ENCODE results near the gene ADGRD1. TPM values are rescaled to one million over a fixed set of nuclear protein-coding genes. Genes with fewer than 3 reads are reported as not detected.

The ADGRD1 gene
- total RNA-seq, 2 donors from 2014 or later = 2.7 TPM; not detected in 1

DNA sequence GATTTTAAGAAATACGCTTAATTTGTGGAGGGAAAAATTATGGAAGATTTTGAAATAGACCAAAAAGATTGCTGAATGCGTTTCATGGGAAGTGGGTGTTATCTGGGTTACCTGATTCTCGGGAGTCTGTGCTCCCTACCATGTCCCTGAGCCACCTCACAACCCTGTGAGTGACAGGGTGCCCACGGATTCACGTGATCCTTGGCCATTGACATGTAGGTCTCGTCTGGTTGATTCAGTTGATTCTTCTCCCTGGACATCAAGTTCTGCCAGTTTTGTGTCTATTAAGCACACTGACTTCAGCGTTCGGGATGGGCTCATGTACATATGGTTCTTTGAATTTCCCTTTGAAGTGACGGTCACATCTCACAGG lies 101.4 kb downstream of the ADGRD1 start:
- no peaks in the 10 kb centered on the region for H3K4me1 Mint-ChIP-seq
- H3K4me3 Mint-ChIP-seq = no peak overlapping the region
- no peak overlapping the region for H3K27ac Mint-ChIP-seq
- ATAC-seq (replicated peaks) = no peak
- peaks cover 31% of the 10 kb centered on the region for H3K27me3 Mint-ChIP-seq
- no peaks in the 10 kb centered on the region for H3K36me3 Mint-ChIP-seq (ENCODE audit: low read depth)
- no peaks in the 10 kb centered on the region for H3K9me3 Mint-ChIP-seq

DNA sequence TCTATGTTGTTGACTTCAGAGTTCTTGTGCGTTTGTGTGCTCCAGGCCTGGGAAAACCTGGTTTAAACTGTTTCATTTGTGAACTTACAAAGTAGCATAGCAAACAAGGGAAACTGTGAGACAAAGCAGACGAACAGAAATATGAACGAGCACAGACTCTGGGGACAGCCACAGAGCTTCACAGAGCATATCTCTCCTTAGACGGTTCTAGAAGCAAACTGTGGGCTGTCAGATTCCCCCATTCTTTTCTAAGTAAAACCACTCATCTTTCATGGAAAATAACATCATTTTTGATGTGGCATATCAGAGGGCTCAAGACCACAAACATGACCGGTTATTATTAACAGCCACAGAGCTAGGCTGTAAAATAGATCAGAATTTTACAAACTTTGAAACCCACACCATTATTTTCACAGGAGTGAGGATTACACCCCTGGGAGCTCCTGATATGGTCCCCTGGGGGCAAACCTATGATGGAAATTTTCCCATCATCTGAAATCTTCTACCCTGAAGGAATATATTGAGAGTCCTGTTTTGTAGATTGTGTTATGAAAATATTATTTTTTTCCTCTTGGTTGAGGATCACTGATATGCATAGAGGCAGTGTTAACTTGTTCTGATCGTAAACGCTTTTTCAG lies 102.0 kb downstream of the ADGRD1 start:
- H3K27ac Mint-ChIP-seq = no peak overlapping the region
- peak; percentile 31 for ATAC-seq (replicated peaks)
- no peak overlapping the region for H3K4me3 Mint-ChIP-seq
- no peaks in the 10 kb centered on the region for H3K4me1 Mint-ChIP-seq
- no peaks in the 10 kb centered on the region for H3K36me3 Mint-ChIP-seq (ENCODE audit: low read depth)
- H3K27me3 Mint-ChIP-seq = peaks cover 33% of the 10 kb centered on the region
- no peaks in the 10 kb centered on the region for H3K9me3 Mint-ChIP-seq

DNA sequence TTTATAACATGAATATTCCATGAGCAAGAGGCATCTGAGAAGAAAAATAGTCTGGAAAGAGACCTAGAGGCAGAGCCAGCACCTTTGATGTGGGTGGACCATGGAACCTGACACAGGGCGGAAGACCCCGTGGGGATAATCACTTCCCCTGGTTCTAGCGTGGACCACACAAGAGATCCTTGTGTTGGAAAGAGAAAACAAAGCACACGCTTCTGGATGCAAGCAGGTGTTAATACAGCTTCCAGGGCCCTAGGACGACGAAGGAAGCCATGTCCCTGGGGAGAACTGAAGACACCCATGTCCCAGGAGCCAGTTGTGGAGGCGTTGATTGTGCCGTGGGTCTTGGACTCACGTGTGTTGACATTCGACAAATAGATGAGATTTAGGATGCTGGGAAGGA lies 102.9 kb downstream of the ADGRD1 start:
- peak overlapping the region; percentile 35 for H3K27ac Mint-ChIP-seq
- peaks cover 37% of the 10 kb centered on the region for H3K27me3 Mint-ChIP-seq
- H3K4me3 Mint-ChIP-seq = no peak overlapping the region
- no peaks in the 10 kb centered on the region for H3K9me3 Mint-ChIP-seq
- ATAC-seq (replicated peaks) = no peak
- H3K36me3 Mint-ChIP-seq (ENCODE audit: low read depth) = no peaks in the 10 kb centered on the region
- no peaks in the 10 kb centered on the region for H3K4me1 Mint-ChIP-seq

DNA sequence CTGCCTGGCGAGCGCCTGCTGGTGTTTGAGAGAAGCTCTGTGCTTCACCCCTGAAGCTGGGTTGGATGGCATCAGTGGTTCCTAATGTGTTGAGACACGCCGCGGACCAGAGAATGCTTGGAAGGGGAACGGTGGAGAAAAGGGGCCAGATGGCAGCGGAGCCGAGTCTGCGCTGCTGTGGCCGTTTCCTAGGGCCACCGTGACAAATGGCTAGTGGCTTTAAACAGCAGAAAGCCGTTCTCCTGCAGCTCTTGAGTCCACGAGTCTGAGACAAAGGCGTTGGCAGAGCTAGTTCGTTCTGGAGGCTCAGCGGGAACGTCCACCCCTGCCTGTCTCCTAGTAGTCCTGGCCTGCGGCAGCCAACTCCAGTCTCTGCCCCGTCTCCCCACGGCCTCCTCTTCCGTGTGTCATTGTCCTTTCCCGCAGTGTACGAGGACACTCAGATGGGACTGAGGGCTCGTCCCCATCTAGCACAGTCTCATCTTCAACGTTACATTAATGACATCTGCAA lies 103.6 kb downstream of the ADGRD1 start:
- Mint-ChIP-seq H3K4me1 (no peaks in the 10 kb centered on the region), H3K36me3 (ENCODE audit: low read depth) (no peaks in the 10 kb centered on the region), H3K4me3 (no peak overlapping the region), H3K27me3 (peaks cover 37% of the 10 kb centered on the region), H3K27ac (peak overlapping the region; percentile 35), H3K9me3 (no peaks in the 10 kb centered on the region)
- no peak for ATAC-seq (replicated peaks)

DNA sequence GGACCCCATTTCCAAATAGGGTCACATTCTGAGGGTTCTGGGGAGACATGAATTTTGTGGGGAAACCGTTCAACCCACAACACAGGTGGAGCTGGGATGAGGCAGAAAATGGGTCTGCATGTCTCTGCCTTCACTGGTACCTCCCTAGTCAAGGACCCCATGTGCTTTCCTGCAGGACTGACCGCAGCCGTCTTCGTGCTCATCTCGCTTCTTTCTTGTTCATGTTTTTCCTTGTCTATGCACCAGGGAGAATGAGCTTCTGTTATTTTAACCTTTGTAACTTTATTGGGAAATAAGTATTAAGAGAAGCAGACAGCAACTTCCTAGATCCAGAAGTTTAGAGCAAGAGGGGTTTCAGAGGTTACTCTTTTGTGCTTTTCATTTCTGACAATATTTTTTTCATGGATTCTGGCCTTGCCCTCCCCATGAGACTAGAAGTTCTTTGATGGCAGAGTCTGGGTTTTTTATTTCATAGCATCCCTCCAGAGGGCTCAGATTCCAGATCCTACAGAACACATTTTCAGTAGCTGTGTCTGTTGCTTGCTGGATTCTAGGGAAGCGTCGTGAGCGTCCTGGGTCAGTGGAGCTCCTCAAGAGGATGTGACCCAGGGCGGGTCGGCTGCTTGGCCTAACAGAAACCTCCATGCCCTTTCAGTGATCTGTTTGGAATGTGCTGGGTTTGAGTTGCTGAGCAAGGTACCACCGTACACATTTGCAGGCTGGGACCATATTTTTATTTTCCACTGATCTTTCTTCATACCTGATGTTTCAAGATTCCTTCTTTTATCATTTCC lies 104.2 kb downstream of the ADGRD1 start:
- H3K9me3 Mint-ChIP-seq = no peaks in the 10 kb centered on the region
- no peaks in the 10 kb centered on the region for H3K36me3 Mint-ChIP-seq (ENCODE audit: low read depth)
- peaks cover 39% of the 10 kb centered on the region for H3K27me3 Mint-ChIP-seq
- no peak overlapping the region for H3K27ac Mint-ChIP-seq
- no peaks in the 10 kb centered on the region for H3K4me1 Mint-ChIP-seq
- H3K4me3 Mint-ChIP-seq = no peak overlapping the region
- ATAC-seq (replicated peaks) = no peak

DNA sequence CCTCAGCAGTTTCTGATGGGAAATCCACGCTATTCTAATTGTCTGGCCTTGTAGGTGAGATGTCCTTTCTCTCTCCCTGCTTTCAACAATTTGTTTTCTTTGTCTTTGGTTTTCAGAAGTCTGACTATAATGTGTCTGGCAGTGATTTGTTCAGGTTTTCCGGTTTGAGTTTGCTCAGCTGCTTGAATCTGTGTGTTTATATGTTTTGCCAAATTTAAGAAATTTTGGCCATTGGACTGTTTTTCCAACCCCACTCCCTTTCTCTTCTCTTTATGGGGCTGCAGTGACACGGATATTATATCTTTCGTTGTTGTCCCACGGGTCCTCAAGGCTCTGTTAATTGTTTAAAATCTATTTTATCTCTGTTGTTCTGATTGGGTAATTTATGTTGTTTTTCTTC lies 105.0 kb downstream of the ADGRD1 start:
- no peak for ATAC-seq (replicated peaks)
- Mint-ChIP-seq H3K9me3 (no peaks in the 10 kb centered on the region), H3K27me3 (peaks cover 37% of the 10 kb centered on the region), H3K4me1 (no peaks in the 10 kb centered on the region), H3K27ac (no peak overlapping the region), H3K36me3 (ENCODE audit: low read depth) (no peaks in the 10 kb centered on the region), H3K4me3 (no peak overlapping the region)

DNA sequence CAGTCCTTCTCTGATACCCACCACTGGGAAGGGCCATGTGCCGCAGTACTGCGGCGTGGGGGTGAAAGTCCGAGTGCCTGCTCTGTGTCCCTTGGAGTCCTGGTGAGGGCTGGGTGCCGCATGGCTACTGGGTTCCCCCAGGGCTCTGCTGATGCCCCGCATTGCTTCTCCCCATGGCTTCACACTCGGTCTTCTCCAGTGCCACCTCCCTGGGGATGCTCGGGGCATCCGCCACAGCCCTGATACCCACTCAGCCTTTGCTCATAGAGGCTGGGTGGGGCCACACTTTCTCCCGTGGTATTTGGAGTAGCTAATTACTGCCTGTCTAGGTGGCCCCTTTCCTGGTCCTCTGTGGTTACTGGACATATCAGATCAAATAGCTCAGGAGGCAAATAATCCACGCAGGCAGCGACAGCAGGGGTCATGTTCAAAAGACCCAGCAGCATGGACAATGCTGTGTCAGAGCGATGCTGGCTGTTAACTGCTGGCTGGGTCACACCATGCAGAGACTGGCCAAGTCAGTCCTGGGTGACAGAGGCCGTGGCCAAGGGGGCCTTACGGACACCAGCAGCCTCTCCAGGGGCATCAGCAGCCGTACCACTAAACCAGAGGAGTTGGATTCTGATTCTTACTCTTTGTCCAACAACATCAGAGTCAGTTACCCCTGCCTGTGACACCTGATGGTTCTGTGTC lies 106.5 kb downstream of the ADGRD1 start:
- no peaks in the 10 kb centered on the region for H3K36me3 Mint-ChIP-seq (ENCODE audit: low read depth)

DNA sequence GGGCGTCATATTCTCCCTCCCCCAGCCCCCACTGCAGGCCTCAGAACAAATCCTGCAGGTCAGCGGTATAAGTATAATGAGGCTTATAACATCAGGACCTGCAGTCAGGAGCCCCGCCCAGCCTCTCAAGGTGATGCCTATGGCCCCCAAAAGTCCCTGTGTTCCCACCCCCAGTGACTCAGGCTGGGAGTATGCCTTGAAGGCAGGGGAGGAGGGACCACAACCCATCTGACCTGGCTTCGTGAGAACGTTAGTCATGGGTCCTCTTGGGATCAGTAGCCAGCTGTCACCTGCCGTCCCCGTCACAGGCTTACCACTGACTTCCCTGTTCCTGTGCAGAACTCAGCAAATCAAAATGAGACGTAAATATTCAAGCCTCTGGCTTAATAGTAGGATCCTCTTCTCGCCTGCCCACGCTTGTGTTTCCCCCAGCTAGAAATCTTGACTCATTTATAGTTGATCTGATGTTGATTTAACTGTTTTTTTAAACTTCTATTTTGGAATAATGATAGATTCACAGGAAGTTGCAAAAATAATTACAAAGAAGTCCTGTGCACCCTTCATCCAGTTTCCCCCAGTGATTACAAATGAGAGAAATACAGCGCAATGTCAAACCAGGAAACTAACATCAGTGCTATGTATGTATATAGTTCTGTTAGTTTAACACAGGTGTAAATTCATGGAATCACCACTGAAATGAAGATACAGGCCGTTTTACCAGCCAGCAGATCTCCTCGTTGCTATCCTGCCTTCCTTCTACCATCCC lies 107.5 kb downstream of the ADGRD1 start:
- H3K4me3 Mint-ChIP-seq = no peak overlapping the region
- H3K27ac Mint-ChIP-seq = no peak overlapping the region
- ATAC-seq (replicated peaks) = no peak
- no peaks in the 10 kb centered on the region for H3K36me3 Mint-ChIP-seq (ENCODE audit: low read depth)
- H3K9me3 Mint-ChIP-seq = no peaks in the 10 kb centered on the region
- H3K27me3 Mint-ChIP-seq = peaks cover 35% of the 10 kb centered on the region
- H3K4me1 Mint-ChIP-seq = no peaks in the 10 kb centered on the region

More for the DNA sequence above, 106.5 kb downstream of the ADGRD1 start:
- Mint-ChIP-seq H3K4me1 (no peaks in the 10 kb centered on the region), H3K27ac (no peak overlapping the region), H3K27me3 (peaks cover 39% of the 10 kb centered on the region), H3K4me3 (no peak overlapping the region), H3K9me3 (no peaks in the 10 kb centered on the region)
- ATAC-seq (replicated peaks) = no peak

DNA sequence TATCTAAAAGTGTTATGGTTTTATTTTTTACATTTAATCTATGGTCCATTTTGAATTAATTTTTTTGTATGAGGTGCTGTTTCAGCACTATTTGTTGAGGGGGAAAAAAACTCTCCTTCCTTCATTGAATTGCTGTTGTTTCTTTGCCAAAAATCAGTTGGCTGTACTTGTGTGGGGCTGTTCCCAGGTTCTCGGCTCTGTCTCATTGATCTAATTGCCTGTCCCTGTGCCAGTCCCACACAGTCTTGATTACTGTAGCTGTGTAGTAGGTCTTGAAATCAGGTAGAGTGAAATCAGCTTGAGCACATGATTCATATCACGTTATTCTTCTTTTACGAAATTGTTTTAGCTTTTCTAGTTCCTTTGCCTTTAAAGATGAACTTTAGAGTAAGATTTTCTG lies 109.7 kb downstream of the ADGRD1 start:
- no peaks in the 10 kb centered on the region for H3K4me1 Mint-ChIP-seq
- ATAC-seq (replicated peaks) = no peak
- no peaks in the 10 kb centered on the region for H3K9me3 Mint-ChIP-seq
- no peak overlapping the region for H3K27ac Mint-ChIP-seq
- H3K27me3 Mint-ChIP-seq = peaks cover 30% of the 10 kb centered on the region
- no peaks in the 10 kb centered on the region for H3K36me3 Mint-ChIP-seq (ENCODE audit: low read depth)
- H3K4me3 Mint-ChIP-seq = no peak overlapping the region

DNA sequence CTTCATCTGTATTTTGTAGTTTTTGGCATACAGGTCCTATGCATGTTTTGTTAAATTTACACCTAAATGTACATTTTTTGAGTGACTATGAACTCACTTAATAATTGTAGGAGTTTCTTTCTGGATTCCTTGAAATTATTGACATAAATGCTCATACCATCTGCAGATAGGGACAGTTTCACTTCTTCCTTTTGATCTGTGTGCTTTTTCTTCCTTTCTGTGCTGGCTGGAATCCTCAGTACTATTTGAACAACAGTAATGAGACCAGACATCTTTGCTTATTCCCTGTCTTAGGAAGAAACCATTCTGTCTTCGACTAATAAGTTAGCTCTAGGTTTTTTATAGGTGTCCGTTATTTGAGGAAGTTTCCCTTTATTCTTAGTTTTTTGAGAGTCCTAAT lies 110.3 kb downstream of the ADGRD1 start:
- peaks cover 27% of the 10 kb centered on the region for H3K27me3 Mint-ChIP-seq
- H3K4me1 Mint-ChIP-seq = no peaks in the 10 kb centered on the region
- no peaks in the 10 kb centered on the region for H3K36me3 Mint-ChIP-seq (ENCODE audit: low read depth)
- H3K27ac Mint-ChIP-seq = no peak overlapping the region
- H3K9me3 Mint-ChIP-seq = no peaks in the 10 kb centered on the region
- H3K4me3 Mint-ChIP-seq = no peak overlapping the region
- ATAC-seq (replicated peaks) = no peak

DNA sequence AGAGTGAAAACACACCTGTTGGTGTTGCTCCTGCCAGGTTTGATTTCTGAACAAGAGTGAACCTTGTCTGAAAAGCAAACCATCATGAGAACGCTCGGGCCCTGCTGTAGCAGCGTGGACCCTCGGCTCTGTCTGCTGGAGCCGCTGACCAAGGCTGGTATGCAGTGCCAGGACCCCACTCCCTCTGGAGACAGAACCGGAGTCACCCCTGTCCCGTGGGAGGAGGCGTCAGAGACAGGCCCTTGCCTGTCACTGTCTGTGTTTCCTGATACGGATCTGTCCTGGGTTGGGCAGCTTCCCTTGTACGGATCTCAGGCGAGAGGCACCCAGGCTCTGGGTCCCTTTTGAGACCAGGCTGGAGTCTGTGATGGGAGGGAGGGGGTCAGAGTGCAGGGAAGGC lies 111.6 kb downstream of the ADGRD1 start:
- H3K9me3 Mint-ChIP-seq = no peaks in the 10 kb centered on the region
- ATAC-seq (replicated peaks) = no peak
- no peak overlapping the region for H3K4me3 Mint-ChIP-seq
- no peaks in the 10 kb centered on the region for H3K4me1 Mint-ChIP-seq
- peaks cover 27% of the 10 kb centered on the region for H3K27me3 Mint-ChIP-seq
- no peak overlapping the region for H3K27ac Mint-ChIP-seq
- H3K36me3 Mint-ChIP-seq (ENCODE audit: low read depth) = no peaks in the 10 kb centered on the region

DNA sequence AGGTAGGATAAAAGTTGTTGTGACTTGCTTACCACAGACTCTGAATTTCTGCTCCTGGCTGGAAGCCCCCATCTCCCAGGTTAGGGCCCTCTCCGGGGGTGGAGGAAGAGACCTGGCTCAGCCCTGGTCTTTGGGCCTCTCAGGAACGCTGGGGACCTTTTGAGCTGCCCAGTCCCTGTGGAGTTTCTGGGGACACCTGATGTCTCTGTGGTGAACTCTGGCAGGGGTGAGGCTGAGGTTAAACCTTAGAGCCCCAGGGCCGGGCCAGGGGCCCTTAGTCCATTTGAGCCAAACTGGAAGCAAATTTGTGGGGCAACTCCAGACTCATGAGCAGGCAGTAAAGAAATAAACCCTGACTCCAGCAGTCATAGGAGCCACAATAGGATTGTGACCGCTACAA lies 112.1 kb downstream of the ADGRD1 start:
- Mint-ChIP-seq H3K4me1 (no peaks in the 10 kb centered on the region), H3K27ac (no peak overlapping the region), H3K4me3 (no peak overlapping the region), H3K9me3 (no peaks in the 10 kb centered on the region), H3K36me3 (ENCODE audit: low read depth) (no peaks in the 10 kb centered on the region), H3K27me3 (peaks cover 24% of the 10 kb centered on the region)
- ATAC-seq (replicated peaks) = no peak

DNA sequence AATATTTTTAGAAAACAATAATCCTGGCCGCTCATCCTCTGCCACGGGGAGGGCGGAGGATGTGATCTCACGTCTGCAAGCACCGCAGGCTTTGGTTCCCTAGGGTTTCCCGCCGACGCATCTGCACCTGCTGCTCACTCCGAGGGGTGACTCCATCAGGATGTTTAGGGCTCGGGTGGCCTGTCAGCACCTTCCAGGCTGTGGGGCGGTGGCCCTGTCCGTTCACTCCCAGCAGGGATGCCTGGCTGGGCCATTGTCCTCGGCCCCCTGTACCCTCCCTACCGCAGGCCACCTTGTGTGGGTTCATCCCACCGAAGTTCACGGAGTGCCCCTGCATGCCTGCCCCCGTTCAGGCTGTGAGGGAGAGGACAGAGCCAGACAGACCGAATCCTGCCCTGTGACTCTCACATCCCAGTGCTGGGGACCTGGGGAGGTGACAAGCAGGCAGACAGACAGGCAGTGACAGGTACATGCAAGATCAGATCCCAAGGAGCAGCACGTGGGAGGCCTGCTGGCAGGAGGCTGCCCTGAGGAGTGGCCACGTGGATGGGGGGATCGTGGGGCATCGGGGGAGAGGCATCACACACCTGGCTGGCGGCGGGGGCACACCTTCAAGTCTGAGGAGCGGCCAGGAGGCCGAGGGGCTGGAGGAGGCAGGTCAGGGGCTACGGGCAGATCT lies 112.6 kb downstream of the ADGRD1 start:
- H3K27ac Mint-ChIP-seq = no peak overlapping the region
- no peaks in the 10 kb centered on the region for H3K9me3 Mint-ChIP-seq
- ATAC-seq (replicated peaks) = no peak
- H3K4me3 Mint-ChIP-seq = no peak overlapping the region
- H3K4me1 Mint-ChIP-seq = no peaks in the 10 kb centered on the region
- peaks cover 23% of the 10 kb centered on the region for H3K27me3 Mint-ChIP-seq
- H3K36me3 Mint-ChIP-seq (ENCODE audit: low read depth) = no peaks in the 10 kb centered on the region

Measured in activated T-helper 17 cell treated with anti-CD3 and anti-CD28 coated beads, Interleukin-2, amount 50 U/mL, for 72 hours (primary cell).